H1 (cell line): Measurements from ENCODE around the gene DPF3. TPM values are rescaled to one million over a fixed set of nuclear protein-coding genes. Genes with fewer than 3 reads are reported as not detected.

Experiments used
- ATF2 ChIP-seq: IDR thresholded peaks from 2 replicates; pipeline ENCODE4 v1.6.1; 2012; ENCODE audit warnings: low read length, inconsistent platforms
- BACH1 ChIP-seq: IDR thresholded peaks from 2 replicates; pipeline ENCODE4 v1.6.1; 2012; ENCODE audit warnings: low read length, improper control_type of control experiment
- KDM4A ChIP-seq: IDR thresholded peaks from one replicate; pipeline ENCODE4 v1.7.1; 2012; ENCODE audit warnings: low read depth, mild to moderate bottlenecking, moderate library complexity, low read length, inconsistent platforms; ENCODE audit not compliant: severe bottlenecking
- PHF8 ChIP-seq: fragments of 200-600 bp; sonication (generic); conservative IDR thresholded peaks from 2 replicates; pipeline ENCODE4 v1.7.1; 2012; ENCODE audit warnings: low read depth, mild to moderate bottlenecking, inconsistent platforms, low read length, moderate library complexity
- SAP30 ChIP-seq: fragments of 300-600 bp; sonication (generic); IDR thresholded peaks from 2 replicates; pipeline ENCODE4 v1.7.1; 2012; ENCODE audit warnings: low read length, moderate library complexity, mild to moderate bottlenecking, inconsistent platforms; ENCODE audit not compliant: insufficient read depth, insufficient replicate concordance
- polyA plus RNA-seq, 7 experiments: library from polyadenylated mRNA; depleted of rRNA in 3 of 7; stranded (reverse) in 5 of 7; unstranded in 2 of 7; fragments of >200 nt in 5 of 7; fragments of 200-250 nt in 2 of 7; gene quantifications; 1 replicate in 5 of 7; 2 replicates in 1 of 7; 4 replicates in 1 of 7; pipeline versions ENCODE4 v1.2.1 to v1.2.3, GENCODE V29; 2011 to 2013; ENCODE audit warnings: missing spikeins in 2 of 7, mixed read lengths in 2 of 7
- total RNA-seq: library from RNA; stranded (reverse); fragmentation: NEBNext Ultra II Directional; extraction: Animal tissue kit (Norgen Biotek cat#: 25700); gene quantifications from 2 replicates; pipeline ENCODE4 v1.2.1, GENCODE V29; 2021

Gene DPF3
- total and polyA plus RNA-seq, 2 of the 8 experiments (the other 6 are each of a cell fraction or from before 2014, with no cell fraction given): 0.19 TPM; not detected in 1

- no peak for TF ChIP-seq ATF2
- TF ChIP-seq SAP30: no peak
- TF ChIP-seq KDM4A: no peak
- no peak for TF ChIP-seq PHF8
- no peak for TF ChIP-seq BACH1
Measured at GRCh38 chr14:72880820-72881219, 13.1 kb downstream of the DPF3 start (continued).
